Right lobe of liver (tissue), 4 donors: ENCODE measurements around the gene PSMD13.

Source experiments
- CTCF ChIP-seq, 4 donors: fragments of 200-600 bp in 3 of 4; fragments of 450-650 bp in 1 of 4; IDR thresholded peaks; one replicate each; pipeline versions ENCODE4 v1.5.1 to v1.8.0; 2016 to 2022; ENCODE audit warnings: antibody characterized with exemption in 4 of 4, mild to moderate bottlenecking in 2 of 4
- POLR2A ChIP-seq: fragments of 450-650 bp; IDR thresholded peaks from one replicate; pipeline ENCODE4 v1.6.1; 2017; ENCODE audit warnings: antibody characterized with exemption, mild to moderate bottlenecking
- donor health status: DM: no; HTN: no; CAD: no.
- donor health status: DM: no; HTN: no; CAD: no.
- donor health status: DM: no; HTN: yes; CAD: no.

GRCh38 chr11:207208-207862 is 29.4 kb upstream of the PSMD13 start, which contains the start of the genes BET1L and RIC8A:
- no peak for TF ChIP-seq CTCF (IDR thresholded peaks at IDR 0.05)
- TF ChIP-seq POLR2A: peak; percentile 93
